Liver (tissue), 3 donors: Measurements from ENCODE around the gene ID3.
"Not testable (repeated sequence)": the region's sequence is repeated elsewhere in the genome, so short reads cannot be mapped to it uniquely, and the experiment has no call there.

ENCODE experiments used
- ATF3 ChIP-seq: IDR thresholded peaks from 2 replicates; pipeline ENCODE4 v1.6.1; 2016; ENCODE audit warnings: antibody characterized with exemption
- CTCF ChIP-seq: fragments of 150-350 bp; IDR thresholded peaks from 2 replicates; pipeline ENCODE4 v1.5.1; 2017; ENCODE audit warnings: improper control_type of control experiment, low read depth, low read length; ENCODE audit not compliant: missing input control
- EGR1 ChIP-seq, 2 donors: IDR thresholded peaks; 2 replicates each; pipeline ENCODE4 v1.6.1; 2016 to 2018; ENCODE audit warnings: antibody characterized with exemption in 2 of 2, low read depth in 2 of 2
- FOXA2 ChIP-seq: IDR thresholded peaks from 2 replicates; pipeline ENCODE4 v1.6.1; 2016; ENCODE audit warnings: antibody characterized with exemption
- GABPA ChIP-seq, 2 donors: IDR thresholded peaks in 1 of 2; conservative IDR thresholded peaks in 1 of 2; 2 replicates each; pipeline ENCODE4 v1.6.1; 2016; ENCODE audit warnings: antibody characterized with exemption in 2 of 2, mild to moderate bottlenecking in 1 of 2, moderate library complexity in 1 of 2
- JUND ChIP-seq, 2 donors: IDR thresholded peaks; 2 replicates each; pipeline ENCODE4 v1.6.1; 2016; ENCODE audit warnings: antibody characterized with exemption in 2 of 2
- MAX ChIP-seq: IDR thresholded peaks from 2 replicates; pipeline ENCODE4 v1.6.1; 2016; ENCODE audit warnings: antibody characterized with exemption
- RAD21 ChIP-seq, 2 donors: IDR thresholded peaks; 2 replicates each; pipeline ENCODE4 v1.6.1; 2016; ENCODE audit warnings: antibody characterized with exemption in 2 of 2, mild to moderate bottlenecking in 2 of 2
- REST ChIP-seq: IDR thresholded peaks from 2 replicates; pipeline ENCODE4 v1.6.1; 2016; ENCODE audit warnings: antibody characterized with exemption, mild to moderate bottlenecking
- RXRA ChIP-seq, 2 donors: IDR thresholded peaks; 2 replicates each; pipeline ENCODE4 v1.6.1; 2017 to 2018; ENCODE audit warnings: antibody characterized with exemption in 2 of 2, mild to moderate bottlenecking in 1 of 2
- SP1 ChIP-seq: IDR thresholded peaks from 2 replicates; pipeline ENCODE4 v1.6.1; 2018; ENCODE audit warnings: antibody characterized with exemption, mild to moderate bottlenecking
- TAF1 ChIP-seq: conservative IDR thresholded peaks from 2 replicates; pipeline ENCODE4 v1.6.1; 2016; ENCODE audit warnings: antibody characterized with exemption, mild to moderate bottlenecking
- ZBTB33 ChIP-seq: IDR thresholded peaks from 2 replicates; pipeline ENCODE4 v1.6.1; 2016; ENCODE audit warnings: antibody characterized with exemption
- donor health status: healthy.
- donor health status: healthy.

- TF ChIP-seq CTCF; ATF3; RXRA (IDR thresholded peaks at IDR 0.05); TAF1; JUND (IDR thresholded peaks at IDR 0.05); REST; ZBTB33; MAX; FOXA2; GABPA (IDR thresholded peaks at IDR 0.05 in 1 of 2, conservative IDR thresholded peaks at IDR 0.05 in 1 of 2); EGR1 (IDR thresholded peaks at IDR 0.05; ENCODE audit: low read depth in 2 of 2); RAD21 (IDR thresholded peaks at IDR 0.05); SP1: not testable (repeated sequence)
Observed at GRCh38 chr1:23583727-23584126, 24.4 kb upstream of the ID3 start.
